K562 (cell line): ENCODE results near the gene PTPRM. TPM values are rescaled to one million over a fixed set of nuclear protein-coding genes. Genes with fewer than 3 reads are reported as not detected.

ENCODE experiments used
- ATAC-seq: fragments of 200-7000 bp; cut with Tn5 transposase; 3 replicates; pipeline ENCODE4 v1.9.1; 2020; ENCODE audit warnings: moderate library complexity
- BruUV-seq: library from RNA; stranded (reverse); fragments of 400-500 nt; replicated peaks from 2 replicates; lab custom pipeline; 2021; lab: Mats Ljungman, UMichigan
- CTCF ChIA-PET: fragments of 300-600 bp; formaldehyde crosslinking; extraction: SDS; loops from one replicate; lab custom pipeline; 2021; ENCODE audit warnings: low intra/inter-chr PET ratio; lab: Yijun Ruan, JAX
- POLR2A ChIA-PET: fragments of 300-600, 350-650 bp; sonication (Branson Sonifier 250); formaldehyde crosslinking; extraction: SDS; loops from one replicate; lab custom pipeline; 2021; ENCODE audit warnings: antibody characterized with exemption, inconsistent platforms; lab: Yijun Ruan, JAX
- DNase-seq, 4 experiments: peaks; one replicate each; pipeline versions ENCODE4 v3.0.0 to v3.0.0-alpha.2; 2011 to 2018; ENCODE audit warnings: low spot score in 3 of 4, mixed read lengths in 3 of 4; ENCODE audit errors: extremely low read depth in 1 of 4
- FAIRE-seq: peaks from 2 replicates; lab custom pipeline; 2011; peaks lifted over from hg19 to GRCh38; lab: Jason Lieb, UNC
- H2AFZ ChIP-seq: 2 replicates; pipeline ENCODE4 v1.6.0; 2011; ENCODE audit warnings: low read depth, low read length, control low read depth, inconsistent platforms
- H3K27ac ChIP-seq: fragments of 200-600 bp; 3 replicates; pipeline ENCODE4 v1.8.0; 2011; ENCODE audit warnings: low read depth, mild to moderate bottlenecking, control low read depth, inconsistent platforms, low read length, moderate library complexity, mixed read lengths; ENCODE audit errors: extremely low read depth
- H3K27me3 ChIP-seq, 2 experiments: fragments of 300-600 bp in 1 of 2; 2 replicates in 1 of 2; 3 replicates in 1 of 2; pipeline versions ENCODE4 v1.6.0 to v1.8.0; 2011; ENCODE audit warnings: inconsistent platforms in 2 of 2, low read length in 2 of 2, mild to moderate bottlenecking in 1 of 2, mixed read lengths in 1 of 2, moderate library complexity in 1 of 2; ENCODE audit not compliant: control insufficient read depth in 2 of 2, insufficient read depth in 2 of 2
- H3K36me3 ChIP-seq: fragments of 300-600 bp; 3 replicates; pipeline ENCODE4 v1.8.0; 2011; ENCODE audit warnings: mild to moderate bottlenecking, low read length, inconsistent platforms; ENCODE audit not compliant: control insufficient read depth, insufficient read depth
- H3K4me1 ChIP-seq, 2 experiments: fragments of 200-600 bp in 1 of 2; replicated peaks in 1 of 2; 2 replicates in 1 of 2; 3 replicates in 1 of 2; pipeline versions ENCODE4 v1.5.1 to v1.8.0; 2011; ENCODE audit warnings: inconsistent platforms in 2 of 2, low read length in 2 of 2, mild to moderate bottlenecking in 1 of 2, mixed read lengths in 1 of 2, moderate library complexity in 1 of 2; ENCODE audit not compliant: control insufficient read depth in 2 of 2, insufficient read depth in 2 of 2
- H3K4me2 ChIP-seq: 2 replicates; pipeline ENCODE4 v1.6.1; 2011; ENCODE audit warnings: low read length, control low read depth, inconsistent platforms, mixed read lengths; ENCODE audit not compliant: insufficient read depth
- H3K4me3 ChIP-seq: fragments of 200-600 bp; sonication (generic), shearing (Covaris generic); 2 replicates; pipeline ENCODE4 v1.5.1; 2016; ENCODE audit warnings: control low read depth, inconsistent platforms
- H3K79me2 ChIP-seq: fragments of 200-600 bp; 3 replicates; pipeline ENCODE4 v1.8.0; 2011; ENCODE audit warnings: low read length, inconsistent platforms; ENCODE audit not compliant: control insufficient read depth, insufficient read depth
- H3K9ac ChIP-seq, 2 experiments: 2 replicates each; pipeline versions ENCODE4 v1.6.0 to v1.6.1; 2011; ENCODE audit warnings: low read depth in 2 of 2, low read length in 2 of 2, control low read depth in 1 of 2, inconsistent platforms in 1 of 2, mild to moderate bottlenecking in 1 of 2, mixed read lengths in 1 of 2; ENCODE audit not compliant: insufficient read depth in 1 of 2
- H3K9me1 ChIP-seq: one replicate; pipeline ENCODE4 v1.6.0; 2011; ENCODE audit warnings: inconsistent platforms, mild to moderate bottlenecking, low read length, moderate library complexity; ENCODE audit not compliant: control insufficient read depth, insufficient read depth
- H3K9me3 ChIP-seq: replicated peaks from 2 replicates; pipeline ENCODE4 v1.5.1; 2011; ENCODE audit warnings: low read depth, low read length, inconsistent platforms; ENCODE audit not compliant: control insufficient read depth, insufficient read depth
- H4K20me1 ChIP-seq: replicated peaks from 2 replicates; pipeline ENCODE4 v1.6.1; 2011; ENCODE audit warnings: low read length, inconsistent platforms, mixed read lengths; ENCODE audit not compliant: control insufficient read depth, insufficient read depth
- ARNT ChIP-seq, 2 experiments: fragments of 450-650 bp; IDR thresholded peaks; 2 replicates each; pipeline ENCODE4 v1.6.1; 2016; ENCODE audit warnings: mild to moderate bottlenecking in 1 of 2
- CHCHD3 ChIP-seq: fragments of 250-450 bp; sonication (Bioruptor Pico); IDR thresholded peaks from 2 replicates; pipeline ENCODE4 v2.1.2; 2022; ENCODE audit warnings: mild to moderate bottlenecking
- HDAC6 ChIP-seq: IDR thresholded peaks from 2 replicates; pipeline ENCODE4 v1.6.1; 2012; ENCODE audit warnings: low read depth, mild to moderate bottlenecking, control low read depth, inconsistent platforms, low read length, moderate library complexity
- KLF10 ChIP-seq: fragments of 250-450 bp; sonication (Bioruptor Pico); IDR thresholded peaks from 2 replicates; pipeline ENCODE4 v1.6.1; 2021; ENCODE audit warnings: matching md5 sums
- NFYB ChIP-seq: IDR thresholded peaks from 2 replicates; pipeline ENCODE4 v1.6.1; 2011; ENCODE audit warnings: mild to moderate bottlenecking, moderate library complexity; ENCODE audit not compliant: insufficient read length; ENCODE audit errors: extremely low read depth
- PPARD ChIP-seq: fragments of 250-450 bp; sonication (Bioruptor Pico); IDR thresholded peaks from 2 replicates; pipeline ENCODE4 v1.8.0; 2022; ENCODE audit warnings: inconsistent platforms, mild to moderate bottlenecking, moderate library complexity
- RCOR1 ChIP-seq, 2 experiments: IDR thresholded peaks; 2 replicates each; pipeline ENCODE4 v1.6.1; 2012; ENCODE audit warnings: low read depth in 2 of 2, low read length in 2 of 2, borderline replicate concordance in 1 of 2, improper control_type of control experiment in 1 of 2
- USF2 ChIP-seq: sonication (generic); formaldehyde crosslinking; IDR thresholded peaks from 2 replicates; pipeline ENCODE4 v1.5.0; 2020; ENCODE audit warnings: missing genetic modification reagents
- XRCC5 ChIP-seq: fragments of 200-400 bp; formaldehyde crosslinking; IDR thresholded peaks from 2 replicates; pipeline ENCODE4 v1.6.1; 2017; ENCODE audit warnings: low read depth, mild to moderate bottlenecking, low read length
- ZNF184 ChIP-seq: sonication (generic); formaldehyde crosslinking; IDR thresholded peaks from 2 replicates; pipeline ENCODE4 v1.5.0; 2020; ENCODE audit warnings: missing genetic modification reagents
- ZNF507 ChIP-seq: conservative IDR thresholded peaks from 2 replicates; pipeline ENCODE4 v1.6.1; 2017; ENCODE audit warnings: missing genetic modification characterization, missing compliant biosample characterization
- ZNF740 ChIP-seq, 3 experiments: fragments of 200-800 bp in 1 of 3; sonication (Bioruptor generic) in 1 of 3; sonication (generic) in 1 of 3; formaldehyde crosslinking in 1 of 3; IDR thresholded peaks; 2 replicates each; pipeline versions ENCODE4 v1.6.1 to v1.8.0; 2016 to 2022; ENCODE audit warnings: mild to moderate bottlenecking in 2 of 3, missing compliant biosample characterization in 2 of 3, missing genetic modification characterization in 2 of 3, missing genetic modification reagents in 1 of 3
- WGBS: fragments of 100-300 bp; shearing (Covaris generic); methylation state at CpG from one replicate; pipeline ENCODE4 v1.1.6; 2016; ENCODE audit warnings: low coverage, mixed read lengths; ENCODE audit not compliant: insufficient coverage; ENCODE audit errors: missing lambda C conversion rate; 5-methylcytosine and 5-hydroxymethylcytosine counted together
- in situ Hi-C: fragments of 300-500 bp; cut with MboI; formaldehyde crosslinking; loops from 4 replicates; pipeline ENCODE4 v1.15.0; 2018; ENCODE audit warnings: inconsistent platforms, mixed read lengths
- intact Hi-C: fragments of 100-400 bp; cut with micrococcal nuclease; formaldehyde crosslinking; loops from 2 replicates; pipeline ENCODE4 v1.14.2; 2022
- polyA plus RNA-seq, 8 experiments: library from polyadenylated mRNA; depleted of rRNA in 4 of 8; stranded (reverse) in 5 of 8; unstranded in 3 of 8; fragments of >200 nt; fragmentation: Nextera tagmentation in 2 of 8; fragmentation: Illumina TruSeq in 1 of 8; extraction: Ambion mirVana in 2 of 8; extraction: Trizol in 1 of 8; gene quantifications; 2 replicates each; pipeline versions ENCODE4 v1.2.1 to v1.2.3, GENCODE V29; 2011 to 2014; ENCODE audit warnings: inconsistent platforms in 1 of 8, missing spikeins in 1 of 8
- total RNA-seq, 7 experiments: library from RNA; depleted of rRNA in 6 of 7; stranded (reverse); fragments of >200 nt in 6 of 7; fragmentation: Illumina TruSeq in 2 of 7; extraction: Trizol in 2 of 7; gene quantifications; 2 replicates each; pipeline versions ENCODE4 v1.2.1 to v1.2.3, GENCODE V29; 2011 to 2021; ENCODE audit warnings: low replicate concordance in 1 of 7
- TF ChIP-seq, protein P1 (sequence below): fragments of 250-450 bp; sonication (Bioruptor Pico); IDR thresholded peaks from 2 replicates; pipeline ENCODE4 v1.6.1; 2021; ENCODE audit warnings: mild to moderate bottlenecking

PTPRM gene
- total and polyA plus RNA-seq, 9 of the 15 experiments (the other 6 are each of a cell fraction or from before 2014, with no cell fraction given): 0.03 to 0.16 (median 0.08) TPM; not detected in 3

GRCh38 chr18:7561909-7562460 is 5.1 kb upstream of the PTPRM start:
- Histone ChIP-seq H3K27me3 (peaks cover 0 to 11% of the 10 kb centered on the region in 2 experiments; a peak in 4 of 5 replicates), H3K9me1 (no peaks in the 10 kb centered on the region), H2AFZ (no peak overlapping the region), H4K20me1 (no peaks in the 10 kb centered on the region), H3K9ac (no peak overlapping the region), H3K36me3 (no peaks in the 10 kb centered on the region), H3K27ac (no peak overlapping the region), H3K4me1 (peaks cover 0 to 8% of the 10 kb centered on the region in 2 experiments; a peak in 3 of 5 replicates), H3K9me3 (no peaks in the 10 kb centered on the region), H3K4me2 (no peak overlapping the region), H3K79me2 (no peaks in the 10 kb centered on the region), H3K4me3 (no peak overlapping the region)
- FAIRE-seq (no peak), DNase-seq (no peak), ATAC-seq (no peak)
- TF ChIP-seq USF2 (CRISPR knock-in tag): peak; percentile 20
- TF ChIP-seq CHCHD3 (CRISPR knock-in tag): no peak
- ChIA-PET POLR2A (interaction anchor here (0.6 to 0.7 kb wide), 2 partner anchors 10 to 136 kb away, joined by 3 read pairs; no protein-coding TSS in a partner anchor), CTCF (no interaction called here)
- in situ Hi-C loops: no loop called here
- BruUV-seq: no TSS peak
- intact Hi-C loops: loop anchor here (10.0 kb wide), 1 partner anchor 287 kb away; no protein-coding TSS in a partner anchor
- WGBS: under 1% methylated on average over 7 of the region's 7 CpGs

DNA sequence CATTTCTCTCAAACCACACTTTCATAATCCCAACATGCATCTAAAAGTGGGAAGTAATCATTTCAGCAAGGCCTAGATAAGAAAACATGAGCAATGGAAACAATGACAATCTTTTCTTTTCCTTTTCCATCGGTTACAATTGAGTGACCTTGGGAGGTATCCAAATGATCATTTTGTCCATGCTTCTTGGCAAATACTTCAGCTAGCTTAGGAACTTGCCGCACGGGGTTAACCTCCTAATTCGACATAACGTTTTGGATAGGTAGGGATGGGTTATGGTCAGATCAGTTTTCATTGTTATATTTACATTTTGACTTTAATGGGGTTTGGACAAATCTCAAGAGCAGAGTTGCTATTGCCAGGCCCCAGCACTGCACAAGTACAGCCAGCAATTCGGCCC is 4.6 kb upstream of the PTPRM start:
- no peak for ATAC-seq
- WGBS: 2% methylated on average over 6 of the region's 6 CpGs

More for the DNA sequence above, 4.6 kb upstream of the PTPRM start:
- Histone ChIP-seq H3K4me2 (no peak overlapping the region), H3K9me3 (no peaks in the 10 kb centered on the region), H3K4me3 (no peak overlapping the region), H3K9me1 (no peaks in the 10 kb centered on the region), H3K36me3 (no peaks in the 10 kb centered on the region), H2AFZ (no peak overlapping the region), H4K20me1 (no peaks in the 10 kb centered on the region), H3K27ac (no peak overlapping the region), H3K79me2 (no peaks in the 10 kb centered on the region), H3K27me3 (peaks cover 0 to 11% of the 10 kb centered on the region in 2 experiments; a peak in 4 of 5 replicates), H3K4me1 (peaks cover 0 to 13% of the 10 kb centered on the region in 2 experiments; a peak in 3 of 5 replicates), H3K9ac (no peak overlapping the region)
- in situ Hi-C loops: no loop called here
- CTCF ChIA-PET: no interaction called here
- TF ChIP-seq, protein P1, sequence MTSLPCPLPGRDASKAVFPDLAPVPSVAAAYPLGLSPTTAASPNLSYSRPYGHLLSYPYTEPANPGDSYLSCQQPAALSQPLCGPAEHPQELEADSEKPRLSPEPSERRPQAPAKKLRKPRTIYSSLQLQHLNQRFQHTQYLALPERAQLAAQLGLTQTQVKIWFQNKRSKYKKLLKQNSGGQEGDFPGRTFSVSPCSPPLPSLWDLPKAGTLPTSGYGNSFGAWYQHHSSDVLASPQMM: no peak
- no peak for TF ChIP-seq ZNF740 (CRISPR knock-in tag; IDR thresholded peaks at IDR 0.05)
- TF ChIP-seq ZNF740 (tag; IDR thresholded peaks at IDR 0.05): no peak
- no peak for TF ChIP-seq NFYB
- TF ChIP-seq ZNF507 (tag): no peak
- TF ChIP-seq XRCC5: no peak
- no peak for TF ChIP-seq RCOR1 (IDR thresholded peaks at IDR 0.05; ENCODE audit: borderline replicate concordance in 1 of 2, low read depth in 2 of 2, low read length in 2 of 2)
- TF ChIP-seq ARNT (IDR thresholded peaks at IDR 0.05): no peak
- no peak for TF ChIP-seq HDAC6
- TF ChIP-seq PPARD (CRISPR knock-in tag): no peak
- TF ChIP-seq KLF10 (CRISPR knock-in tag): no peak
- TF ChIP-seq ZNF184 (CRISPR knock-in tag): no peak
- no peak for DNase-seq
- POLR2A ChIA-PET: interaction anchor here (0.7 kb wide), 1 partner anchor 11 kb away, joined by 3 read pairs; no protein-coding TSS in a partner anchor
- intact Hi-C loops: loop anchor here (10.0 kb wide), 1 partner anchor 288 kb away; no protein-coding TSS in a partner anchor
- no TSS peak for BruUV-seq
- FAIRE-seq: no peak
